ENCODE measurements around the gene FANK1.

FANK1 gene

DNA sequence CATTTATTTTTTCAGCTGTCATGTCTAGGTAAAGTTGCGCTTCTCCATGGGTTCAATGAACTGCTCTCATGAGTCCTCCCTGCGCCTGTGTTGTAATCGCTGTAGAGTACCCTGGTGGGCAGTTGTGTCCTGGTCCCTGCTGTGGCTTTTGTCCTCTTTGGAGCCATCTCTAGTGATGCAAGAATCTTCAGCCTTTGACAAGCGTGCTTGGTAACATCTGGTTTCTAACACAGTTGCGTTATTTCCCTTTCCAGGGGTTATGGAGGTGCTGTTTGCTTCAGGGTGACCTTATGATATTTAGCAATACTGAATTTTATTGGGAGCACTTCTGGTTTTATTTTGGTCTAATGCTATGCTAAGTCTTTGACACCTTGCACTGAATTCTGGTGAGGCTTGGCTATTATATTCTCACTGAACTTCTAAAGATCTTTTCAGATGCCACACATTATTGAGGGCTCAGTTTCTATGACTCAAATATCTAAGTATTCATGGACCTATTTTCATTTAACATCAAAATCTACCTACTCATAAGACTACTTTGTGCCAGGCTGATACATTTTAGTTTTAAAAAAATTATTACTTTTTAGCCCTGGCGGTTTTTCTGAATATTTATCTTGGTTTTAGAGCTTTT, 88.6 kb downstream of the FANK1 start:
- no peak for DNase-seq (ENCODE audit: low read depth)
- TF ChIP-seq, protein P1, sequence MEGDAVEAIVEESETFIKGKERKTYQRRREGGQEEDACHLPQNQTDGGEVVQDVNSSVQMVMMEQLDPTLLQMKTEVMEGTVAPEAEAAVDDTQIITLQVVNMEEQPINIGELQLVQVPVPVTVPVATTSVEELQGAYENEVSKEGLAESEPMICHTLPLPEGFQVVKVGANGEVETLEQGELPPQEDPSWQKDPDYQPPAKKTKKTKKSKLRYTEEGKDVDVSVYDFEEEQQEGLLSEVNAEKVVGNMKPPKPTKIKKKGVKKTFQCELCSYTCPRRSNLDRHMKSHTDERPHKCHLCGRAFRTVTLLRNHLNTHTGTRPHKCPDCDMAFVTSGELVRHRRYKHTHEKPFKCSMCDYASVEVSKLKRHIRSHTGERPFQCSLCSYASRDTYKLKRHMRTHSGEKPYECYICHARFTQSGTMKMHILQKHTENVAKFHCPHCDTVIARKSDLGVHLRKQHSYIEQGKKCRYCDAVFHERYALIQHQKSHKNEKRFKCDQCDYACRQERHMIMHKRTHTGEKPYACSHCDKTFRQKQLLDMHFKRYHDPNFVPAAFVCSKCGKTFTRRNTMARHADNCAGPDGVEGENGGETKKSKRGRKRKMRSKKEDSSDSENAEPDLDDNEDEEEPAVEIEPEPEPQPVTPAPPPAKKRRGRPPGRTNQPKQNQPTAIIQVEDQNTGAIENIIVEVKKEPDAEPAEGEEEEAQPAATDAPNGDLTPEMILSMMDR (IDR thresholded peaks at IDR 0.05; ENCODE audit: control insufficient read depth, extremely low read depth, insufficient read depth): no peak
- H3K4me3 ChIP-seq (ENCODE audit: low read depth, low read length): no peak overlapping the region

DNA sequence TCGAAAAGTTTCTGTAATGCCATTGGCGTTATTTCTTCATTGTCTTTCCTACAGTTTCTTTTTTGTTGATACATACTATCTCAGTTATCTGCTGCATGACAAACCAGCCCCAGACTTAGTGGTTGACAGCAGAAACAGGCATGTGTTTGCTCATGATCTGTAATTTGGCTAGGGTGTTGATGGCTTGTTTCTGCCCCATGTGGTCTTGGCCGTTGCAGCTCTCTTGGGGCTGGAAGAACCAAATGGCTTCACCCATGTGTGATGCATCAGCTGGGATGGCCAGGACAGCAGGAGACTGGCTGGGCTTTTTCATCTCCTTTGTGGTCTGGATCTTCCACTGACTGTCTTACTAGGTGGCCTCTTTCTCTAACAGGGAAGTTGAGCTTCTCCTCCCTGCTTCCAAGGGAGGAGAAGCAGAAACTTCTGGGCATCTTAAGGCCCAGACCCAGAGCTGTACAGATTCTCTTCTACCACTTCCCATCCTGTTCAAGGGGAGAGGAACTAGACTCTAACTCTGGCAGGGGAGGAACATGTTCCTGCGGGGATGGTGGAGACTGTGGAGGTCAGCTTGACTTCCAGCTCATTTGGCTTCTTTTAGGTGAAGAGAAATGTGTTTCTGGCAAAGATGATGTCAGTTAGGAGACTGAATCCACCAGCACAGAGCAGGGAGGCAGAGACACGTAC, 89.3 kb downstream of the FANK1 start:
- TF ChIP-seq, protein P1 (IDR thresholded peaks at IDR 0.05; ENCODE audit: control insufficient read depth, extremely low read depth, insufficient read depth): no peak
- no peak for DNase-seq (ENCODE audit: low read depth)
- H3K4me3 ChIP-seq (ENCODE audit: low read depth, low read length): no peak overlapping the region

DNA sequence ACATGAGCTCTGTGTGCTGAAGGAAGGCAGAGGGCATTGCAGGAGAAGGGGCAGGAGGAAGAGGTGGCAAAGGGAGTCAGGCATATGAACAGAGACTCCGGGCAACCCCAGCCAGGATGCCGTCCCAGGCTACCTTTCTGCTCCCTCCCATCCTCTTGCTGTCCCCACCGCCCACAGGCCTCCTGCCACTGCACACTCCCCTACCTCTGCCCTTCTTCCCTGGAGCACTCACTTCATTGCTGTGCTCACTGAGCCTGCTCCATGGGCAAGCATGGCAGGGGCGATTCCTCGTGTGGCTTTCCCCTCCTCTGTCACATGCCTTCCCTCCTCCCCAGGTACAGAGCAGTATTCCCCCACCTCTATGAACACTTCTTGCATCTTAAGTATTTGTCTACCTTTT, 93.4 kb downstream of the FANK1 start:
- DNase-seq (ENCODE audit: low read depth): no peak
- TF ChIP-seq, protein P1 (IDR thresholded peaks at IDR 0.05; ENCODE audit: control insufficient read depth, extremely low read depth, insufficient read depth): no peak
- H3K4me3 ChIP-seq (ENCODE audit: low read depth, low read length): no peak overlapping the region

DNA sequence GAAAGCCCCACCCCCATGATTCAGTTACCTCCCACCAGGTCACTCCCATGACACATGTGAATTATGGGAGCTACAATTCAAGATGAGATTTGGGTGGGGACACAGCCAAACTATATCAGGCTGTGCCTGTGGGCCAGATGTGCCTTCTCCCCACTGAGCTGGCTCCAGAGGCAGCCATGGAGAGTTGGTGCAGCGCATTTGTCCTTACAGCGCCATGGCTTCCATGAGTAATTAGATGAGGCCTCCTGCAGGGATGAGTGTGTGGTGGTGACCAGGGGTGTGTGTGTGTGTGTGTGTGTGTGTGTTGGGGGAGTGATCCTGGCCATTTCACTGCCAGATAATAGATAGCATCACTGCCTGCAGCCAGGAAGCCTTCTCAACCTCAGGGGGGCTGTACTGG, 94.6 kb downstream of the FANK1 start:
- H3K4me3 ChIP-seq (ENCODE audit: low read depth, low read length): no peak overlapping the region
- TF ChIP-seq, protein P1 (IDR thresholded peaks at IDR 0.05; ENCODE audit: control insufficient read depth, extremely low read depth, insufficient read depth): no peak
- DNase-seq (ENCODE audit: low read depth): no peak

DNA sequence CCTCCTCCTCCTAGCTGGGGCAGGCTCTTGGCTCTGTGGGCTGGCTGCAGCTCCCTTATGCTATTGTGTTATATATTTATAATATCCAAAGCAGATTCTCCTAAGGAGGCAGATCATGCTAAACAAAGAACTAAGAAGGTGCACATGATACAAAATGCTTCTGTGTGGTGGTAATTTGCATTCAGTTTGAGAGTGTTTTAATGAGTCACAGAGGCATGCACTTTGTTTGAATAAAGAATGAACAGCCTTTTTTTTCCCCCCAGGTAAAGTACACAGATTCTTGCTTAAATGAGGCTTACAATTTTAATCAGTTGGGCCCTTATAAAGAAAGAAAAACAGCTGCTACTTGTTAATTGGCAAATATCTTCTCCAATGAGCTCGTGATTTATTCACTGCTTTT, 95.0 kb downstream of the FANK1 start:
- H3K4me3 ChIP-seq (ENCODE audit: low read depth, low read length): no peak overlapping the region
- TF ChIP-seq, protein P1 (IDR thresholded peaks at IDR 0.05; ENCODE audit: control insufficient read depth, extremely low read depth, insufficient read depth): no peak
- no peak for DNase-seq (ENCODE audit: low read depth)

DNA sequence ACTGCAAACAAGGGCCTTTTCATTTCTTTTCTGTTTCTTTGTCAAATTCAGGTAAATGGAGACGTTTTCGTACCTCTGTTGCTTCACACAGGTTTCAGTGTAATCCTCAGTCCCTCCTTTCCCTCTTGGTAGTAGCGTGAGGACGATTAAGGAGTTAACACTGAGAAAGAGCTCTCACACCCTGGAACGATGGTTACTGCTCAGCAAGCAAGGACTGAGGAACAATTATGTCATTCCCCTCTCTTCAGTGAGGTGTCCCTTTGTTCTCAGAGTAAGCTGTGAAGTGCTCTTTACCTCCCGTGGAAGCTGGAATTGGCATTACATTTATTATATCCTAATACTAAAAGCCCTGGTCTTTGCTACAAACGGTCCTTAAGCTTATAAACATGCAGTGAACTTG, 95.9 kb downstream of the FANK1 start:
- TF ChIP-seq, protein P1 (IDR thresholded peaks at IDR 0.05; ENCODE audit: control insufficient read depth, extremely low read depth, insufficient read depth): no peak
- no peak for DNase-seq (ENCODE audit: low read depth)
- no peak overlapping the region for H3K4me3 ChIP-seq (ENCODE audit: low read depth, low read length)

DNA sequence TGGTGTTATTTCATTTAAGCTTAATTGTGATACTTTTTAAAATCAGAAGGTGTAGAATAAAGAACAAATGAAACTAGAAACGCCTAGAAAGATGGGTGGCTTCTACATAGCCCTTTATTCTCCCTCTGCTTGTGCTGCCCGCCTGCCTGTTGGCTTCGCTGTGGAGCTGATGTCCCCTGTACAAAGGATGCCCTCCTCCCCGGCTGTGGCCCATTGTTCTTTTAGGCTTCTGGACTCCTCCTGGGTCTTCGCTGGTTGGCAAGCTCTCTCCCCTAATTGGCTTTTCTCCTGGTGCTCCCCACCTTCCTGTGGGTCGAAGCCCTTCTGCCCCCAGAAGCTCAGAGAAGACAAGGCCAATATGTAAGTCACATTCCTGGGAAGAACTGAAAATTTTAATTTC, 98.2 kb downstream of the FANK1 start:
- no peak overlapping the region for H3K4me3 ChIP-seq (ENCODE audit: low read depth, low read length)
- TF ChIP-seq, protein P1 (IDR thresholded peaks at IDR 0.05; ENCODE audit: control insufficient read depth, extremely low read depth, insufficient read depth): no peak

More for the DNA sequence above, 98.2 kb downstream of the FANK1 start:
- DNase-seq (ENCODE audit: low read depth): no peak
